ENCODE measurements around the gene RNH1.

GRCh38 chr11:496834-497564 is 10.0 kb downstream of the RNH1 start:
- TF ChIP-seq CTCF (IDR thresholded peaks at IDR 0.05) (no peak), POLR2AphosphoS5 (IDR thresholded peaks at IDR 0.05) (no peak), EP300 (IDR thresholded peaks at IDR 0.05; ENCODE audit: low read depth) (no peak)
